Immature natural killer cell (primary cell): Measurements from ENCODE around the gene SNX8. TPM values are rescaled to one million over a fixed set of nuclear protein-coding genes. Genes with fewer than 3 reads are reported as not detected.
"Not testable (repeated sequence)": the region's sequence is repeated elsewhere in the genome, so short reads cannot be mapped to it uniquely, and the experiment has no call there.

Source experiments
- DNase-seq, 3 donors: peaks; one replicate each; pipeline ENCODE4 v3.0.0; 2022; ENCODE audit warnings: mixed read lengths in 1 of 3
- H3K27ac Mint-ChIP-seq, 6 donors: one replicate each; pipeline ENCODE4 v1.8.0; 2020; ENCODE audit warnings: mixed read lengths in 6 of 6, mild to moderate bottlenecking in 5 of 6, inconsistent platforms in 4 of 6, moderate library complexity in 3 of 6
- H3K27me3 Mint-ChIP-seq, 3 donors: one replicate each; pipeline ENCODE4 v1.8.0; 2020 to 2021; ENCODE audit warnings: low read depth in 3 of 3, mild to moderate bottlenecking in 3 of 3, mixed read lengths in 3 of 3, moderate library complexity in 3 of 3, inconsistent platforms in 1 of 3
- H3K36me3 Mint-ChIP-seq, 3 donors: one replicate each; pipeline ENCODE4 v1.8.0; 2020; ENCODE audit warnings: mixed read lengths in 3 of 3, inconsistent platforms in 2 of 3, mild to moderate bottlenecking in 2 of 3
- H3K4me1 Mint-ChIP-seq, 2 donors: one replicate each; pipeline ENCODE4 v1.8.0; 2020; ENCODE audit warnings: inconsistent platforms in 2 of 2, mild to moderate bottlenecking in 2 of 2, mixed read lengths in 2 of 2, moderate library complexity in 1 of 2
- H3K4me3 Mint-ChIP-seq, 5 donors: one replicate each; pipeline ENCODE4 v1.8.0; 2020; ENCODE audit warnings: mild to moderate bottlenecking in 5 of 5, mixed read lengths in 5 of 5, inconsistent platforms in 3 of 5, moderate library complexity in 3 of 5
- H3K9me3 Mint-ChIP-seq, 6 donors: one replicate each; pipeline ENCODE4 v1.8.0; 2020; ENCODE audit warnings: mild to moderate bottlenecking in 6 of 6, mixed read lengths in 6 of 6, inconsistent platforms in 4 of 6, moderate library complexity in 3 of 6
- polyA plus RNA-seq, 3 donors: library from polyadenylated mRNA; unstranded; fragments of 300-500 nt; fragmentation: Illumina TruSeq; gene quantifications; one replicate each; pipeline ENCODE4 v1.2.3, GENCODE V29; 2021

The SNX8 gene
- polyA plus RNA-seq, 3 donors from 2014 or later = 16.3 to 25.0 (median 16.7) TPM

GRCh38 chr7:2315787-2316186 is 1.5 kb upstream of the SNX8 start:
- no peaks in the 10 kb centered on the region for H3K9me3 Mint-ChIP-seq
- no peaks in the 10 kb centered on the region for H3K36me3 Mint-ChIP-seq
- H3K27me3 Mint-ChIP-seq = peaks cover 2 to 6% (median 4%) of the 10 kb centered on the region in 3 donors
- peaks cover 11 to 17% of the 10 kb centered on the region in 2 donors for H3K4me1 Mint-ChIP-seq
- H3K4me3 Mint-ChIP-seq = no peak overlapping the region
- H3K27ac Mint-ChIP-seq = no peak overlapping the region
- DNase-seq = no peak

GRCh38 chr7:2314956-2315530 is 802 bp upstream of the SNX8 start:
- H3K4me1 Mint-ChIP-seq = peaks cover 11 to 17% of the 10 kb centered on the region in 2 donors
- not testable (repeated sequence) for H3K27me3 Mint-ChIP-seq, H3K4me3 Mint-ChIP-seq, H3K9me3 Mint-ChIP-seq, H3K36me3 Mint-ChIP-seq, DNase-seq, H3K27ac Mint-ChIP-seq

- no peaks in the 10 kb centered on the region for H3K9me3 Mint-ChIP-seq
- peaks cover 11 to 17% of the 10 kb centered on the region in 2 donors for H3K4me1 Mint-ChIP-seq
- peaks cover 2 to 6% (median 4%) of the 10 kb centered on the region in 3 donors for H3K27me3 Mint-ChIP-seq
- no peak for DNase-seq
- no peaks in the 10 kb centered on the region for H3K36me3 Mint-ChIP-seq
- H3K4me3 Mint-ChIP-seq = peak overlapping the region in 3 of 5 donors; percentile 92 to 97 (median 94)
- peak overlapping the region; percentile 68 to 91 (median 84) for H3K27ac Mint-ChIP-seq
Measured at GRCh38 chr7:2313450-2314208, 612 bp downstream of the SNX8 start.

GRCh38 chr7:2312267-2312929 is 1.8 kb downstream of the SNX8 start:
- Mint-ChIP-seq H3K9me3 (no peaks in the 10 kb centered on the region), H3K27ac (peak overlapping the region in 4 of 6 donors; percentile 17 to 68 (median 41)), H3K27me3 (peaks cover 2 to 6% (median 4%) of the 10 kb centered on the region in 3 donors), H3K4me3 (peak overlapping the region; percentile 52 to 80 (median 67)), H3K4me1 (peaks cover 11 to 17% of the 10 kb centered on the region in 2 donors), H3K36me3 (peaks cover 0 to 4% (median 0%) of the 10 kb centered on the region in 3 donors)
- peak in 1 of 3 donors; percentile 4 for DNase-seq

- H3K36me3 Mint-ChIP-seq = peaks cover 0 to 4% (median 0%) of the 10 kb centered on the region in 3 donors
- no peak overlapping the region for H3K4me3 Mint-ChIP-seq
- H3K27me3 Mint-ChIP-seq = peaks cover 2 to 8% (median 4%) of the 10 kb centered on the region in 3 donors
- H3K4me1 Mint-ChIP-seq = peaks cover 11 to 17% of the 10 kb centered on the region in 2 donors
- H3K9me3 Mint-ChIP-seq = no peaks in the 10 kb centered on the region
- DNase-seq = no peak
- H3K27ac Mint-ChIP-seq = no peak overlapping the region
Measured at GRCh38 chr7:2309889-2310331, 4.3 kb downstream of the SNX8 start.

- no peak for DNase-seq
- Mint-ChIP-seq H3K27ac (peak overlapping the region in 1 of 6 donors; percentile 17), H3K27me3 (peaks cover 1 to 5% (median 4%) of the 10 kb centered on the region in 3 donors), H3K36me3 (peaks cover 0 to 4% (median 0%) of the 10 kb centered on the region in 3 donors), H3K4me1 (peaks cover 6 to 8% of the 10 kb centered on the region in 2 donors), H3K4me3 (no peak overlapping the region), H3K9me3 (no peaks in the 10 kb centered on the region)
Measured at GRCh38 chr7:2307690-2308107, 6.5 kb downstream of the SNX8 start.

GRCh38 chr7:2306688-2307087 is 7.6 kb downstream of the SNX8 start:
- Mint-ChIP-seq H3K36me3 (peaks cover 0 to 4% (median 0%) of the 10 kb centered on the region in 3 donors), H3K4me3 (no peak overlapping the region), H3K9me3 (no peaks in the 10 kb centered on the region), H3K4me1 (no peaks in the 10 kb centered on the region), H3K27ac (no peak overlapping the region), H3K27me3 (peaks cover 0 to 2% (median 1%) of the 10 kb centered on the region in 3 donors)
- no peak for DNase-seq

- DNase-seq, H3K36me3 Mint-ChIP-seq, H3K27me3 Mint-ChIP-seq, H3K27ac Mint-ChIP-seq, H3K4me3 Mint-ChIP-seq, H3K4me1 Mint-ChIP-seq, H3K9me3 Mint-ChIP-seq: not testable (repeated sequence)
Measured at GRCh38 chr7:2305258-2305657, 9.0 kb downstream of the SNX8 start.

- not testable (repeated sequence) for DNase-seq, H3K4me3 Mint-ChIP-seq, H3K27me3 Mint-ChIP-seq, H3K36me3 Mint-ChIP-seq, H3K27ac Mint-ChIP-seq, H3K9me3 Mint-ChIP-seq
- H3K4me1 Mint-ChIP-seq = peaks cover 18 to 22% of the 10 kb centered on the region in 2 donors
Measured at GRCh38 chr7:2303520-2303919, 10.7 kb downstream of the SNX8 start.

- H3K27me3 Mint-ChIP-seq, H3K9me3 Mint-ChIP-seq, H3K27ac Mint-ChIP-seq, DNase-seq, H3K36me3 Mint-ChIP-seq, H3K4me3 Mint-ChIP-seq: not testable (repeated sequence)
- peaks cover 18 to 22% of the 10 kb centered on the region in 2 donors for H3K4me1 Mint-ChIP-seq
Measured at GRCh38 chr7:2302743-2303397, 11.4 kb downstream of the SNX8 start.

- Mint-ChIP-seq H3K27ac (peak overlapping the region in 1 of 6 donors; percentile 46), H3K9me3 (no peaks in the 10 kb centered on the region), H3K4me3 (no peak overlapping the region), H3K4me1 (peaks cover 18 to 24% of the 10 kb centered on the region in 2 donors), H3K27me3 (peaks cover 0 to 11% (median 0%) of the 10 kb centered on the region in 3 donors), H3K36me3 (no peaks in the 10 kb centered on the region)
- DNase-seq = no peak
Measured at GRCh38 chr7:2301511-2301863, 12.8 kb downstream of the SNX8 start.

GRCh38 chr7:2299870-2300512 is 14.2 kb downstream of the SNX8 start:
- Mint-ChIP-seq H3K36me3 (no peaks in the 10 kb centered on the region), H3K4me1 (peaks cover 18 to 24% of the 10 kb centered on the region in 2 donors), H3K9me3 (no peaks in the 10 kb centered on the region), H3K27me3 (peaks cover 0 to 11% (median 0%) of the 10 kb centered on the region in 3 donors), H3K4me3 (peak overlapping the region in 4 of 5 donors; percentile 7 to 63 (median 42)), H3K27ac (peak overlapping the region in 5 of 6 donors; percentile 18 to 67 (median 35))
- peak in 1 of 3 donors; percentile 12 for DNase-seq
